Femur (tissue), 1 donor: Measurements from ENCODE around the gene TICAM1.
A peak's percentile ranks its signal among the peaks of the same experiment; 100 is the strongest.
"Not testable (repeated sequence)": the region's sequence is repeated elsewhere in the genome, so short reads cannot be mapped to it uniquely, and the experiment has no call there.

Experiments used
- DNase-seq: peaks from one replicate; pipeline ENCODE4 v3.0.0-alpha.2; 2017

Gene TICAM1

DNA sequence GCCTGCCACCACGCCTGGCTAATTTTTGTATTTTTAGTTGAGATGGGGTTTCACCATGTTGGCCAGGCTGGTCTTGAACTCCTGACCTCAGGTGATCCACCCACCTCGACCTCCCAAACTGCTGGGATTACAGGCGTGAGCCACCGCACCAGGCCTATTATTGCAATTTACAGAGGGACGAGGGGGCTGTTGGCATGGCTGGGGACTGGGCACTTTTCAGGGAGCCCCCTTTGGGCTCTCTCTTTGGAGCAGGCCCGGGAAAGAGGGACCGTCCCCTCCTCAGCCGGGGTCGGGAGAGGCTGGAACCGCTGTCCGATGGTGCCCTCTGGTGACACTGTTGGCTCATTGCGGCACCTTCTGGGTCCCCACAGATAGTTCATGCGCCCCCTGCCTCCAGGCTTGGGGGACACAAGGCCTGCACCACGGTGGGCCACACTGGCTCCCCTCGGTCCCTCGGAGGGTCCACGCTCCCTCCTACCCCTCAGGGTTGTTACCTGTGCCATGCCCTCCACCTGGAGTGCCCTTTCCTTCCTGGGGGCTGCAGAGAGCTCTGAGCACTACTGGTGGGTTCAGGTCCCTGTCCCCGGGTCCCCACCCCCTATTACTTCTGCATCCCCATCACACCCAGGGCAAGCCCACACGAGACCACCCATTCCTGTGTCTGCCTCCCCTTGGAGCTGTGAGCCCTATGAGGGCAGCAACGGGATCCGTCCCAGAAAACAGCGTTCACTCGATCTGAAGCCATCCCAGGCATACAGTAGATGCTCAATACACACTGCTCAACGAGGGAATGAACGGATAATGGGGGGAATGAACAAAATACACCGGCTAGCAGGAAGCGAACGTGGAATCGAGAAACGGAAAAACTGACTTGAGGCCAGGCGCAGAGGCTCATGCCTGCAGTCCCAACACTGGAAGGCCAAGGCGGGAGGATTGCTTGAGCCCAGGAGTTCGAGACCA is 27.5 kb downstream of the TICAM1 start:
- peak; percentile 81 for DNase-seq

DNA sequence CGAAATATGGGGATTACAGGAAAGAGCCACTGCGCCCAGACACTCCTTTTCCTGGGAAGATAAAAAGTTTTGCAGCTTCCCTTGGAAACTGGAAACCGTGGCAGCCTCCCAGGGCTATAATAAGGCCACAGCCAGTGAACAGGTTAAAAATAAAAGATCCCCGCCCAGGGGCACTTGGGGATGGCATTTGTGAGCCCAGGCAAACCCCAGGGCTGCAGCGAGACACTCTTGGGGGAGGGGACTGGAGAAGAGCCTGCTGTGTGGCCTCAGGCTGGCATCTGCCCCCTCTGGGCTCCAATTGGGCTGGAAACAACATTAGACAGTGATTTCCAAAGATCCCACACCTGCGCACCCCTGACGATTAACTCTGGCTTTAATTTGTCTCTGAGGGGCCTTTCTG is 28.8 kb downstream of the TICAM1 start:
- DNase-seq: no peak

DNA sequence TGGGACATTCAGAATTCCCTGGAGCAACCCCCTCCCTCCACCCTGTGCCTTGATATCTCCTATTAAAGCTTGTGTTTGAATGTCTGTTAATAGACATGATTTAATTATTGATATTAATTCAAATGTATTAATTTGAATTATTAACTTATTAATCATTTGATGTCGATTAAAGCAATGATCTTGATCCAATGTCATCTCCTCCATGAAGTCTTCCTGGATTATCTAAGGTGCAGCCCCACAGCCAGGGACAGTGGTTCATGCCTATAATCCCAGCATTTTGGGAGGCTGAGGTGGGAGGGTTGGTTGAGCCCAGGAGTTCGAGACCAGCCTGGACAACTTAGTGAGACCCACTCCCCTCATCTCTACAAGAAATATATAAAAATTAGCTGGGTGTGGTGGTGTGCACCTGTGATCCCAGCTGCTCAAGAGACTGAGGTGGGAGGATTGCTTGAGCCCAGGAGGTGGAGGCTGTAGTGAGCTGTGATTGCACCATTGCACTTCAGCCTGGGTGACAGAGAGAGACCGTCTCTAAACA is 30.4 kb downstream of the TICAM1 start:
- DNase-seq: no peak

DNA sequence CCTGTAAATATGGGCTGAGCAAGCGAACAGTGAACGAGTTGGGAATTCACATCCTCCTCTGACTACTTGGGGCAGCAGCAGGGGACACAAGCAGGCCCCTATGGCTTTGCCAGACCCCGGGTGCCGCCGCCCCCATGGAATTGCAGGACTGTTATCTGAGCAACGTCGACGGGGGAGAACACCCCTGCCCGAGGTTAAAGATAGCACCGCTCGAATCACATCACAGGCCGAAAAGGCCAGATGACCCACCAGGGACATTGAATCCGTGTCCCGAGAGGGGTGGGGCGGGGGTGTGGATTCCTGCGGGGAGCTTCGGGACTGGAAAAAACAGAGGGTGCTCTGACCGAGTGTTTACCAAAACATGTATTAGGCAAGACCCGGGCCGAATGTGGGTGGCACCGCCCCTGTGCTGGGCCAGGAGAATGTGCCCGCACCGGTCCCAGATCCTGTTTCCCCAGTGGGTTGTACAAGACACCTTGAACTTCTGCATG is 30.9 kb downstream of the TICAM1 start:
- no peak for DNase-seq

DNA sequence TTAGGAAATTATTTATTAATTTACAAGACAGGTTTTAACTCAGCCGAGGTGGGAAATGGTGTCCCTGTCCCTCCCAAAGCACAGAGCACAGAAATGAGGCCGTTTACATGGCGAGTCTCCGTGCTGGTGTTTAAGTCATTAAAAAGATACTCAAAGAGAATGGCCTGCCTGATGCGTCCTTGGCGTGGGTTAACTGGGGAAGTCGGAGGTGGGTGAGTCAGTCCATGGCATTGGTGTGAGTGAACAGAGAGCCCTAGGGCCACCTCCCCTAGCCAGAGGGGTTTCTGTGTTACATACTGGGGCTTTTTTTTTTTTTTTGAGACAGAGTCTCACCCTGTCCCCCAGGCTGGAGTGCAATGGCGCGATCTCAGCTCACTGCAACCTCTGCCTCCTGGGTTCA is 36.1 kb downstream of the TICAM1 start:
- no peak for DNase-seq

DNA sequence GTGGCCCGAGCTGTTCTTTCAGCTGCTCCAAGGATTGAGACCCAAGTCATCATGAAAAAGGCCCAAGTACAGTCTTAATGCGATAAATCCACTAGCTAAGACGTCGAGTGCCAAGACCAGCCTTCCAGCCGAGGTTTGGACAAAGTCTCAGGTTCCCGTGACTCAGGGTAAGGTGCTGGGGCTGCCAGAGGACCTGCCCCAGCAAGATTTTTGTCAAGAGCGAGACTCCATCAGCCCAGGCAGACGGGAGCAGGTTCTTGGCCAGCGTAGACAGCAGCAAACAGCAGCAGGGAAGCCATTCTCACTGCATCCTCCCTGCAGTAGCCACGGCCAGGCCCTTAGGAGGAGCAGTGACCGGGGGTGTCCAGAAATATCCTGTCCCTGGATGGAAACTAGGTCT is 36.5 kb downstream of the TICAM1 start:
- no peak for DNase-seq

DNA sequence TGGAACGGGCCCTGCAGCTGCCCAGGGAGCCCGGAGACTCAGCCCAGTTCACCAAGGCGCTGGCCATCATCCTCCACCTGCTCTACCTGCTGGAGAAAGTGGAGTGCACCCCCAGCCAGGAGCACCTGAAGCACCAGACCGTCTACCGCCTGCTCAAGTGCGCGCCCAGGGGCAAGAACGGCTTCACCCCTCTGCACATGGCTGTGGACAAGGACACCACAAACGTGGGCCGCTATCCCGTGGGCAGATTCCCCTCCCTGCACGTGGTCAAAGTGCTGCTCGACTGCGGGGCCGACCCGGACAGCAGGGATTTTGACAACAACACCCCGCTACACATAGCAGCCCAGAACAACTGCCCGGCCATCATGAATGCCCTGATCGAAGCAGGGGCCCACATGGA is 38.2 kb downstream of the TICAM1 start:
- not testable (repeated sequence) for DNase-seq

DNA sequence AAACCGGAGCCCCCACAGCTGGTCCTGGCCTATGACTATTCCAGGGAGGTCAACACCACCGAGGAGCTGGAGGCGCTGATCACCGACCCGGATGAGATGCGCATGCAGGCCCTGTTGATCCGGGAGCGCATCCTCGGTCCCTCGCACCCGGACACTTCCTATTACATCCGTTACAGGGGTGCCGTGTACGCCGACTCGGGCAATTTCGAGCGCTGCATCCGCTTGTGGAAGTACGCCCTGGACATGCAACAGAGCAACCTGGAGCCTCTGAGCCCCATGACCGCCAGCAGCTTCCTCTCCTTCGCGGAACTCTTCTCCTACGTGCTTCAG is 38.7 kb downstream of the TICAM1 start:
- DNase-seq: not testable (repeated sequence)

DNA sequence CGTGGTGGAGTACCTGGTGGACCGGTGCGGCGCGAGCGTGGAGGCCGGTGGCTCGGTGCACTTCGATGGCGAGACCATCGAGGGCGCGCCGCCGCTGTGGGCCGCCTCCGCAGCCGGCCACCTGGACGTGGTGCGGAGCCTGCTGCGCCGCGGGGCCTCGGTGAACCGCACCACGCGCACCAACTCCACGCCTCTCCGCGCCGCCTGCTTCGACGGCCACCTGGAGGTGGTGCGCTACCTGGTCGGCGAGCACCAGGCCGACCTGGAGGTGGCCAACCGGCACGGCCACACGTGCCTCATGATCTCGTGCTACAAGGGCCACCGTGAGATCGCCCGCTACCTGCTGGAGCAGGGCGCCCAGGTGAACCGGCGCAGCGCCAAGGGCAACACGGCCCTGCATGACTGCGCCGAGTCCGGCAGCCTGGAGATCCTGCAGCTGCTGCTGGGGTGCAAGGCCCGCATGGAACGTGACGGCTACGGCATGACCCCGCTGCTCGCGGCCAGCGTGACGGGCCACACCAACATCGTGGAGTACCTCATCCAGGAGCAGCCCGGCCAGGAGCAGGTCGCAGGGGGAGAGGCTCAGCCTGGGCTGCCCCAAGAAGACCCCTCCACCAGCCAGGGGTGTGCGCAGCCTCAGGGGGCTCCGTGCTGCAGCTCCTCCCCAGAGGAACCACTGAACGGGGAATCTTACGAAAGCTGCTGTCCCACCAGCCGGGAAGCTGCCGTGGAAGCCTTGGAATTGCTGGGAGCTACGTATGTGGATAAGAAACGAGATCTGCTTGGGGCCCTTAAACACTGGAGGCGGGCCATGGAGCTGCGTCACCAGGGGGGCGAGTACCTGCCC is 39.3 kb downstream of the TICAM1 start:
- DNase-seq: not testable (repeated sequence)

DNA sequence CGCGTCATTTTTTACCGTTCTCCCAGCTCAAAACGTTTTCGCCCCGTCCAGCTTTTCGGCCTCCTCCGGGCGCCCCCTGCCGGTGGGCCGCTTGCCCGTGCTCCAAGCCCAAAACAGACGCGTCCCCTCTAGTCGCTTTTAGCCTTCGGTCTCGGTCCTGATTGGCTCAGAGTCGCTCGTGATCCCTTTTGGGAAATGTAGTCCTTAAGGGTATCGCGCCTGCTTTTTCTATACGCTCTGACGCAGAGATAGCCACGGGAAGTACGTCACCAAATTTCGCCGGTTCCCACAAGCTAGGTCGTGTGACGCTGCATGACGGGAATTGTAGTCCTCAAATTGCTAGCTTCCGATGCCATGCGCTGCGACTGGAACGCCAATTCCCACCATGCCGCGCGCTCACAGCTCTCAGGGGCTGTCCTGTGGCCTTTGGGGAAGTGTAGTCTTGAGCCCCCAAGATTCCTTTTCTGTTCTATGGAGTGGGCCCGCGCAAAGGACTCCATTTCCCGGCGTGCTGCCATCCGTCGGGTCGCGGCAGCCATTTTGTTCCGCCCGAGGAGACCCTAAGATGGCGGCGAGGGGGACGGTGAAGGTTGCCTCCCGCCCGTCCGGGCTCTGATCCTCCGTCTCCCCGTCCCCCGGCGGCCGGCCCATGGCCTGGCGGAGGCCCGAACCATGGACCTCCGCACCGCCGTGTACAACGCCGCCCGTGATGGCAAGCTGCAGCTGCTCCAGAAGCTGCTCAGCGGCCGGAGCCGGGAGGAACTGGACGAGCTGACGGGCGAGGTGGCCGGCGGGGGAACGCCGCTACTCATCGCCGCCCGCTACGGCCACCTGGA is 40.1 kb downstream of the TICAM1 start, which contains the start of gene FEM1A:
FEM1A (plus strand) TSS at position 552 of the 836 bp plus-strand sequence; CDS start at position 673, 121 bp downstream.
- DNase-seq: peak; percentile 100

DNA sequence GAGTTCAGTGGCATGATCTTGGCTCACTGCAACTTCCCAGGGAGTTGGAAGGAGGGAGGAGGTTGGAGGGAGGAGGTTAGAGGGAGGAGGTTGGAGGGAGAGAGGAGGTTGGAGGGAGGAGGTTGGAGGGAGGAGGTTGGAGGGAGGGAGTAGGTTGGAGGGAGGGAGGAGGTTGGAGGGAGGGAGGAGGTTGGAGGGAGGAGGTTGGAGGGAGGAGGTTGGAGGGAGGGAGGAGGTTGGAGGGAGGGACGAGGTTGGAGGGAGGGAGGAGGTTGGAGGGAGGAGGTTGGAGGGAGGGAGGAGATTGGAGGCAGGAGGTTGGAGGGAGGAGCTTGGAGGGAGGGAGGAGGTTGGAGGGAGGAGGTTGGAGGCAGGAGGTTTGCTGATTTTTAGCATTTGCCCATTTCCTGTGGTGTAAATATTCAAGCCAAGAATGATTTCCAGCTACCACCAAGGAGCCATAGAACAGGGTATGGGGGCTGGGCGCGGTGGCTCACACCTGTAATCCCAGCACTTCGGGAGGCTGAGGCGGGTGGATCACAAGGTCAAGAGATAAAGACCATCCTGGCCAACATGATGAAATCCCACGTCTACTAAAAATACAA is 45.0 kb downstream of the TICAM1 start:
- not testable (repeated sequence) for DNase-seq

DNA sequence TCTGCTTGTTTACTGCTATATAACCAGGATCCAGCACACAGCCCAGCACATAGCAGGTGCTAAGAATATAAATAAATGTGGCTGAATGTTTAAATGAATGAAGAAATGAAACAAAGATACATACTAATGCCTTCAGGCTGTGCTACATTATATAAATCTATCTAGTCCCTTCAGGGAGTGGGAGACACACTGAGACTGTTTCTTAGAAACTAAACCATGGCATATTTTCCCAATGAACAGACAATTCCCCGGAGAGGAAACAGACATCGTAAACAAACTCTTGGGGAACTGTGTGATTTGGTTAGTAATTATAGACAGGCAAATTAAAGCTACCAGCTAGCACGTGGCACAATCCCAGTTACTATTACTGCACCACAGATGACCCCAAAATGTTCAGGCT is 49.7 kb downstream of the TICAM1 start:
- no peak for DNase-seq

DNA sequence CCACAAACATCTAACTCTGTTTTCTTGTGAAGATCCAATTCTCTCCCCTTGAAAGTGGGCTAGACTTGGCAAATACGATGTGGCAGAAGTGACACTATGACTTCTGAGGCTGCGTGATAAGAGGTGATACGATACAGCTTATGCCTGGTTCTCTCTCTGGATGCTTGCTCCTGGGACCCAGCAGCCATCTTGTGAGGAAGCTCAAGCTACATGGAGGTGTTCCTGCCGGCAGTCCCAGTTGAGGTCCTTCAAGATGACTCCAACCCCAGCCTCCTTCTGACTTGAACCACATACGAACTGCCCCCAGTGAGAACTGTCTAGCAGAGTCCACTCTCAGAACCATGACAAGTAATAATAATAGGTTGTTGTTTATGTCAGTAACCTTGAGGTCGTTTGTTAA is 50.7 kb downstream of the TICAM1 start:
- no peak for DNase-seq

DNA sequence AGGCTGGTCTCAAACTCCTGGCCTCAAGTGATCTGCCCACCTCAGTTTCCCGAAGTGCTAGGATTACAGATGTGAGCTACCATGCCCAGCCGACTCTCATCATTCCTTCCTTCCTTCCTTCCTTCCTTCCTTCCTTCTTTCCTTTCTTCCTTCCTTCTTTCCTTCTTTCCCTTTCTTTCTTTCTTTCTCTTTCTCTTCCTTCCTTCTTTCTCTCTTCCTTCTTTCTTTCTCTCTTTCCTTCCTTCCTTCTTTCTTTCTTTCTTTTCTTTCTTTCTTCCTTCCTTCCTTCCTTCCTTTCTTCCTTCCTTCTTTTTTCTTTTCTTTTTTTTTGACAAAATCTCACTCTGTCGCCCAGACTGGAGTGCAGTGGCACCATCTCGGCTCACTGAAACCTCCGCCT is 53.4 kb downstream of the TICAM1 start:
- not testable (repeated sequence) for DNase-seq

DNA sequence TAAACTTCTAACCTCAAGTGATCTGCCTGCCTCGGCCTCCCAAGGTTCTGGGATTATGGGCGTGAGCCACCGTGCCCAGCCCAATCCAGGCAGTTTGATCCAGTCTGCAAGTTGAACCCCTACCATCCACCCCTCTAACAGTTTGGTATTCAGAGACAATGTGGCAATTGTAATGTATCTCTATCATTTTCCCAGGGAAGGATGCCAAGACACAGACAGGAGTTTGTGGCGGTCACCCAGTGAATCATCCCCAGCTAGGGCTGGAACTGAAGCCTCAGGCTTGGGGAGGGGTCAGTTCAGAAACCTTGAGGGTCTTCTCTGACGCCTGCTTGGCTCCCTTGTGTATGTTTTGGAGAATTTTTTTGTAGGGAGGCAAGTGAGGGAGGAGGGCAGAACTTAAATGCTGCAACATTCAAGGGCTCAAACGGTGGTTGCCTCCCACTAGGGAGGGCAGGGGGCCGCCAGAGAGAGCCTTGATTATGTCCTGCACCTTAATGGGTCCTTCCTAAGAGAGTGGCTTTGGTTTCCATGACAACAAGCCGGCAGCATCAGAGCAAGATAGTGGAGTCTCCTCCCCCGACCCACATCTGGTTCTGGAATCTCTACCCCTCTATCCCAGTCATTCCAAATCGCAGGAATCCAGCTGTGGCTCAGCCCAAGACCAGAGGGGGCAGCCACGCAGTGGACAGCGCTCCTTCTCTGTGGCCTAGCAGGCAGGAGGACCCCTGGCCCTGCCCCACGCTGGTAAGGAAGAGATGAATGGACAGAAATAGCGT is 54.9 kb downstream of the TICAM1 start:
- no peak for DNase-seq

DNA sequence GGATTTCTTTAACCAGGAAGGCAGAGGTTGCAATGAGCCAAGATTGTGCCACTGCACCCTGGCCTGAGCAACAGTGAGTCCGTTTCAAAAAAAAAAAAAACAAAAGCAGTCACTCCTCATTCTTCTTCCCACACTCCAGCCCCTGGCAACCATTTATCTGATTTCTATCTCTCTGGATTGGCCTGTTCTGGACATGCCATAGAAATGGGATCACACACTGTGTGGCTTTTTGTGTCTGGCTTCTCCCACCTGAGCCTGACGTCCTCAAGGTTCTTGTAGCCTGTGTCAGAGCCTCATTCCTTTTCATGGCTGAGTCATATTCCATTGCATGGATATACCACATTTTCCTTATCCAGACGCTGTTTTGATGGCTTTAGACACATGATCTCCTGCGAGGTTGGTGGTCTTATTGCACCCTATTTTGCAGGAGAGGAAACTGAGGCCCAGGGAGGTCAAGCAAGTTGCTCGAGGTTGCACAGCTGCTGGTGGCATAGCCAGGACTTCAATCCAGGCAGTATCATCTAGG is 55.8 kb downstream of the TICAM1 start:
- no peak for DNase-seq

DNA sequence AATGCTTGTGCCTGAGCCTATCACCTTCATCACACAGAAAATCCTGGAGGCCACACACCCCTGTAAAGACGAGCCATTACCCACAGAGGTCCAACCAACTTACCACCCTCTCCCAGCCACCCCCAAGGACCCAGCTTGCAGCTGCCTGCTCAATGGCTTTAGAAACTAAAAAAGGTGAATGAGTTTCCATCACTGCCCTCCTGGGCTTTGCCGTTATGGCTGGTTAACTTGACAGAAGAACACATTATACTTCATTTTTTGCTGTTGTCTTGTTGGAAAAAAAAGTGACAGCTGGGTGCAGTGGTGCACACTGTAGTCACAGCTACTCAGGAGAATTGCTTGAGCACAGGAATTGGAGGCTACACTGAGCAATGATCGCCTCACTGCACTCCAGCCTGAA is 57.4 kb downstream of the TICAM1 start:
- DNase-seq: no peak

DNA sequence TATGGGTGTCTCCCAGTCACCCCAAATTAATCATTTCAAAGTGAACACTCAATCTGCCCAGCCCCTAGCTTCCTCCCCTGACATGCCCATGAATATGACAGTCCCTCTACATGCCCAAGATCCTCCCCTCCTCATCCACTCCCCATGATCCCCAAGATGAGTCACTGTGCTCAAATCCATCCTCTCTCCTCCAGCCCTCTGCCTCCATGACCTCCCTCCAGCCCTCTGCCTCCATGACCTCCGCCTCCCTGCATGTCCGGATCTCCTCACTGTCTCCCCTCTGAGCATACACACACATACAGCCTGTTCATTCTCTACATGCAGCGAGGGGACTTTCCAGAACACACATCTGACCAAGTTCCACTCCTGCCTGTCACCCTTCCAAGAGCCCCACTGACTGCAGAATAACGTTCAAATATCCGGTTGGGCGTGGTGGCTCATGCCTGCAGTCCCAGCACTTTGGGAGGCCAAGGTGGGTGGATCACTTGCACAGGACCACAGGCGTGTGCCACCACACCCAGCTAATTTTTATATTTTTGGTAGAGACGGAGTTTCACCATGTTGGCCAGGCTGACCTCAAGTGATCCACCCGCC is 58.4 kb downstream of the TICAM1 start:
- DNase-seq: no peak

DNA sequence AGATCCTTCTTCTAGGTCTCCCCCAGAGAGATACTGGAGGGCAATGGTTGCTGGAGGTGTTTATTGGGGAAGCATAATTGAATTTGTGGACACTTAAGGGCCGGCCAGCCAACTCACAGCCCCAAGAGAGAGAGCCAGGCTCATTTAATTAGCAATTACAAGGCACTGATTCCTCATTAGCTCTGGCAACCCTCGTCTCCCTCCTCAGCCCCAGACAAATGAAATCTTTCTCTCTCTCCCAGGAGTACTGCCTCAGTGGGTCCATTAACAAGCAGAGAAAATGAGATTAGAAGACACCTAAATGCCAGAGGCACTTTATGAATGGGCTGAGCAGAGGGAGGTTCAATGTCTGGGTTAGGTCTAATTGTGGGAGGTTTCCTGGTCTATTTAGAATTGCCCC is 58.9 kb downstream of the TICAM1 start:
- no peak for DNase-seq
